GM12875 (cell line): ENCODE results near the gene PLG.
"Not testable (repeated sequence)": the region's sequence is repeated elsewhere in the genome, so short reads cannot be mapped to it uniquely, and the experiment has no call there.

ENCODE experiments used
- H3K4me3 ChIP-seq: one replicate; pipeline ENCODE4 v1.5.1; 2011; ENCODE audit warnings: low read depth, low read length, control low read depth
- TF ChIP-seq, protein P1 (sequence below): IDR thresholded peaks from 2 replicates; pipeline ENCODE4 v1.5.1; 2011; ENCODE audit warnings: low read depth, mild to moderate bottlenecking, control low read depth, inconsistent platforms, low read length, moderate library complexity, borderline replicate concordance; ENCODE audit not compliant: insufficient read depth

Gene PLG

DNA sequence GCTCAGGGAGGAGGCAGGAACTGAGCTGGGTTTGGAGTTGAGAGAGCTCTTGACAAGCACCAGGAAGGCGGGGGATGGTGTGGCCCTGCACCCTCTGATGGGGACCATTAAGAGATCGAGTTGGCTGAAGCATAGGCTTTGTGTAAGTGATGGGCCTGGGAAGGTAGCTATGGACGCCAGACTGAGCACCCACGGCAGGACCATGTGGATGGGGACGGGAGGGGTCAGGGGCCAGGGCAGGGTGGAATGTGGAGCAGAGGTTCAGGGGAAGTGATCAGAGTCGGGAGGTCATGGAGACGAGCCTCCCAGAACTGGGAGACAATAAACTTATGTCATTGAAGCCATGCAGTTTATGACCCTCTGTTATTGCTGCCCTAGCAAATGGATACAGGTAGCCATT, 81.7 kb downstream of the PLG start:
- no peak overlapping the region for H3K4me3 ChIP-seq
- TF ChIP-seq, protein P1, sequence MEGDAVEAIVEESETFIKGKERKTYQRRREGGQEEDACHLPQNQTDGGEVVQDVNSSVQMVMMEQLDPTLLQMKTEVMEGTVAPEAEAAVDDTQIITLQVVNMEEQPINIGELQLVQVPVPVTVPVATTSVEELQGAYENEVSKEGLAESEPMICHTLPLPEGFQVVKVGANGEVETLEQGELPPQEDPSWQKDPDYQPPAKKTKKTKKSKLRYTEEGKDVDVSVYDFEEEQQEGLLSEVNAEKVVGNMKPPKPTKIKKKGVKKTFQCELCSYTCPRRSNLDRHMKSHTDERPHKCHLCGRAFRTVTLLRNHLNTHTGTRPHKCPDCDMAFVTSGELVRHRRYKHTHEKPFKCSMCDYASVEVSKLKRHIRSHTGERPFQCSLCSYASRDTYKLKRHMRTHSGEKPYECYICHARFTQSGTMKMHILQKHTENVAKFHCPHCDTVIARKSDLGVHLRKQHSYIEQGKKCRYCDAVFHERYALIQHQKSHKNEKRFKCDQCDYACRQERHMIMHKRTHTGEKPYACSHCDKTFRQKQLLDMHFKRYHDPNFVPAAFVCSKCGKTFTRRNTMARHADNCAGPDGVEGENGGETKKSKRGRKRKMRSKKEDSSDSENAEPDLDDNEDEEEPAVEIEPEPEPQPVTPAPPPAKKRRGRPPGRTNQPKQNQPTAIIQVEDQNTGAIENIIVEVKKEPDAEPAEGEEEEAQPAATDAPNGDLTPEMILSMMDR: no peak

DNA sequence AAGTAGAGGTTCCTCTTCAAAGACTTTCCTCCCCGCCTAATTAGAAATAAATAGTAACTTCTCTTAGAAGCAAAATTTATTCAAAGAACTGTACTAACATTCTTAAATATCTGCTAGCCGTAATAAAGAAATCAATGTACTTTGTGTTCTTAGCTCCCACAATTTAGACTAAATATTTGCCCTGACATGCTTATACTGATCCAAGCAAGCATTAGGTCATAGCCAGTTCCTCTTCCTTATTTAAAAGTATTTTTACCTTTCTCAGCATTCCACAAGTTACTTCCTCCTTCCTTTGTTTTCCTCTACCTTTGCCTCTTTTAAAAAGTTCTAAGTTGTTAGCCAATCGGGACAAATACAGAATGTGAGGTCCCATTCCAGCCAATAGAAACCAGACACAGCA, 86.1 kb downstream of the PLG start:
- not testable (repeated sequence) for H3K4me3 ChIP-seq

DNA sequence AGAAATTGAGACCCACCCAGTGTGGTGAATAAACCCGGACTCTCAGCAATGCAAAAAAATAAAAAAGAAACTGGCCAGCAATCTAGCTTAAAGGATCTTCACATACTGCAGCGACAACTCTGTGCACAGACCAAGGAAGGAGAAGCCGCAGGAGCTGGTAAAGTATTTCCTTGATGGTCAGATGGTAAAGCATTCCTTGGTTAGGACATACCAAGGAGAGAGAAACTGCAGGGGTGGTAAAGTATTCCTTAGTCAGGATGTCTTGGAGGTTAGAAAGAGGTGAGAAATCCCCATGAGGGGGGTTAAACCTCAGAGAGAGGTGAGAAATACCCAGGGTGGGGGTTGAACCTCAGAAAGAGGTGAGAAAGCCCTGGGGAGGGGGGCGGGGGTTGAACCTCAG, 86.8 kb downstream of the PLG start:
- no peak overlapping the region for H3K4me3 ChIP-seq
- TF ChIP-seq, protein P1: no peak

DNA sequence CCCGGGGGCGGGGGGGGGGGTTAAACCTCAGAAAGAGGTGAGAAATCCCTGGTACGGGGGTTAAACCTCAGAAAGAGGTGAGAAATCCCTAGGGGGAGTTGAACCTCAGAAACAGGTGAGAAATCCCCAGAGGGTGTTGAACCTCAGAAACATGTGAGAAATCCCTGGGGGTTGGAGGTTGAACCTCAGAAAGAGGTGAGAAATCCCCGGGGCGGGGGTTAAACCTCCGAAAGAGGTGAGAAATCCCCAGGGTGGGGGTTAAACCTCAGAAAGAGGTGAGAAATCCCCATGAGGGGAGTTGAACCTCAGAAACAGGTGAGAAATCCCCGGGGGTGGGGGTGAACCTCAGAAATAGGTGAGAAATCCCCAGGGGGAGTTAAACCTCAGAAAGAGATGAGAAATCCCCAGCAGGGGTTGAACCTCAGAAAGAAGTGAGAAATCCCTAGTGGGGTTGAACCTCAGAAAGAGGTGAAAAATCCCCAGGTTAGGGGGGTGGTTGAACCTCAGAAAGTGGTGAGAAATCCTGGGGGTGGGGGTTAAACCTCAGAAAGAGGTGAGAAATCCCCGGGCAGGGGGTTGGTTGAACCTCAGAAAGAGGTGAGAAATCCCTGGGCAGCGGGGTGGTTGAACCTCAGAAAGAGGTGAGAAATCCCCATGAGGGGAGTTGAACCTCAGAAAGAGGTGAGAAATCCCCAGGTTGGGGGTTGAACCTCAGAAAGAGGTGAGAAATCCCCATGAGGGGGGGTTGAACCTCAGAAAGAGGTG, 87.4 kb downstream of the PLG start:
- no peak overlapping the region for H3K4me3 ChIP-seq
- TF ChIP-seq, protein P1: no peak

DNA sequence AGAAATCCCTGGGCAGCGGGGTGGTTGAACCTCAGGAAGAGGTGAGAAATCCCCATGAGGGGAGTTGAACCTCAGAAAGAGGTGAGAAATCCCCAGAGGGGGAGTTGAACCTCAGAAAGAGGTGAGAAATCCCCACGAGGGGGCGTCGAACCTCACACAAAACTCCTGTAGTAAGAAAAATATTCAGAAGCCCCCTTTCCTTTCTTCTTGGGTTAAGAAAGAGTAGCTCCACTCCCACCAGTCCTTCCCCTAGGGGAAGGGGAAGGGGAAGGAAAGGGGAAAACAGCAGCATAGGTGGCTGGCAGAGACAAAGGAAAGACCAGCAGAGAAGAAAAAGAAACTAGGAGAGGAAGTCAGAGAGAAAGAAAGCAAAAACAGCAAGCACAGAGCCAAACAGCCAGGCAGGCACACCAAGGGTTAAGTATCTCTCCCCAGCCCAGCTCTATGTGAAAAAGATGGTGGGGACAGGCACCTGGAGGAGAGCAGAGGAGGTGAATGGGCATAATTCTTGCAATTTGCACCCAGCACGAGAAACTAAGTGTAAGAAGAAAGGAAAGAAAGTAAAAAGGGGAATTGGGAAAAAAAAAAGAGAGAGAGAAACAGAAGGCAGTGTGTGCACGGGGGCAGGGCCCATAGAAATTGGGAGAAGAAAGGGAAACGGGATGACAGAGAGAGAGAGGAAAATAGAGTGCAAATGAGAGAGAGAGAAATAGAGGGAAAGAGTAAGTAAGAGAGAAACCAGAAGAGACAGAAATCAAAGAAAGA, 88.2 kb downstream of the PLG start:
- TF ChIP-seq, protein P1: no peak
- no peak overlapping the region for H3K4me3 ChIP-seq

DNA sequence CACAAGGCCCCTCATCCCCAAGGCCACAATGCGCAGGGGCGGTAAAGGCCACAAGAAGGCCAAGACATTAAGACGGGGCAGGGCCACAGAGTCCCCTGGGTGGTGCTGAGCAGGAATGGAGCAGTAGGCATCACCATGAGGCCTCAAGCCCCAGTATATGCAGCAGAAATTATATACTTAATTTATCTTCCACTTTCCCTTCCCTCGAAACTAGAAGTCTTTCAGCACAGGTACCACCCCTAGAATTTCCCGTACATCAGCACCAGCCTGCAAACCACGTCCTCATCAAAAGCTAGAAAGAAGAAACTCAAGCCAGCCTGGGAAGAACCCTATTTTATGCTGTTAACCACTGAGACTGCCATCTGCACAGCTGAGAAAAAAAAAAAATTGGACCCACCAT, 89.4 kb downstream of the PLG start:
- no peak overlapping the region for H3K4me3 ChIP-seq

DNA sequence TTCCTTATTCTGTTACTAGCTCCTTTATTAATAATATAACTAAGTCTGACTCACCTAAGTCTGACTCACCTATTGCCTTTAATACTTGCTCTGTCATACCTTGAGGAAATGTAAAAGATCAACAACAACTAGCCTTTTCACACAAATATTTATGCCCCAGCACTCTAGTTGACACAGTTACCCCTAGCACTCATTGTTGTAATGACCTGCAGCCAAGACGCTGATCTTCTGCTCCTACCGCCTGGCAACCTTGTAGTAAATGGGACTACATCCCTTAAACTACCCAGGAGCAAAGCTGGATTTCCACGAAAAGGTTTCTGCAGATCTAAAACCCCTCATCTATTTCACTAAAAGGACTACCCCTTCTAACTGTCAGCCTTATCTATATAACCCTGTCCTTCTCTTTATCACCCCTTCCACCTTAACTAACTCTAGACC, 90.0 kb downstream of the PLG start:
- no peak overlapping the region for H3K4me3 ChIP-seq
- TF ChIP-seq, protein P1: no peak

More for the DNA sequence above, 89.4 kb downstream of the PLG start:
- TF ChIP-seq, protein P1: no peak
